Measurements from ENCODE around the gene SNHG17.
"Not testable (repeated sequence)": the region's sequence is repeated elsewhere in the genome, so short reads cannot be mapped to it uniquely, and the experiment has no call there.

- TF ChIP-seq CTCF, POLR2A (IDR thresholded peaks at IDR 0.05): not testable (repeated sequence)
Measured at GRCh38 chr20:38432870-38433269, 2.3 kb downstream of the SNHG17 start.
